Endometrial microvascular endothelial cells (primary cell): Measurements from ENCODE around the gene SBF2. TPM values are rescaled to one million over a fixed set of nuclear protein-coding genes. Genes with fewer than 3 reads are reported as not detected.
"Not testable (repeated sequence)": the region's sequence is repeated elsewhere in the genome, so short reads cannot be mapped to it uniquely, and the experiment has no call there.

Experiments used
- in situ Hi-C: cut with HindIII; loops from 2 replicates; pipeline ENCODE4 v1.10.0; 2017; ENCODE audit warnings: low sequenced_read_pairs, low pct_unique_long_range_greater_than_20kb; ENCODE audit errors: inconsistent ontology term
- total RNA-seq: library from RNA; depleted of rRNA; stranded (reverse); fragments of >200 nt; gene quantifications from one replicate; pipeline ENCODE4 v1.2.3, GENCODE V29; 2015; ENCODE audit errors: inconsistent ontology term

Gene SBF2
- total RNA-seq, 1 donor from 2014 or later, result 26.6 TPM

DNA sequence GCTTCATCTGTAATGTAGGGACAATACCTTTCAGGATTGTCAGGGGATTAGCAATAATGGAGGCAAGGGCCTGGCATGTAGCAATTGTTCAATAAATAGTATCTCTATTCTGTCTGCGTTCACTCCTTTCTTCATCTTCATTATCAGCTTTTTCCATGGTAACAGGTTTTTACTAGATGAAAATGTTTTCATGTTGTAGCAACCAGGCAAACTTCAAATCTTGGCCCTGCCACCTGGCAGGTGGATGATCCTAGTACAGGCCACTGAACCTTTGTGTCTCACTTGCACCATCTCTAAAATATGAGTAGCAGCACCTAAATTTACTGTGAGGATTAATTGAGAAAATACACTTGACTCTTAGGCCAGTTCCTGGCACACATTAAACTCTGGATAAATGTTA is 546.8 kb downstream of the SBF2 start:
- in situ Hi-C loops, result no loop called here

DNA sequence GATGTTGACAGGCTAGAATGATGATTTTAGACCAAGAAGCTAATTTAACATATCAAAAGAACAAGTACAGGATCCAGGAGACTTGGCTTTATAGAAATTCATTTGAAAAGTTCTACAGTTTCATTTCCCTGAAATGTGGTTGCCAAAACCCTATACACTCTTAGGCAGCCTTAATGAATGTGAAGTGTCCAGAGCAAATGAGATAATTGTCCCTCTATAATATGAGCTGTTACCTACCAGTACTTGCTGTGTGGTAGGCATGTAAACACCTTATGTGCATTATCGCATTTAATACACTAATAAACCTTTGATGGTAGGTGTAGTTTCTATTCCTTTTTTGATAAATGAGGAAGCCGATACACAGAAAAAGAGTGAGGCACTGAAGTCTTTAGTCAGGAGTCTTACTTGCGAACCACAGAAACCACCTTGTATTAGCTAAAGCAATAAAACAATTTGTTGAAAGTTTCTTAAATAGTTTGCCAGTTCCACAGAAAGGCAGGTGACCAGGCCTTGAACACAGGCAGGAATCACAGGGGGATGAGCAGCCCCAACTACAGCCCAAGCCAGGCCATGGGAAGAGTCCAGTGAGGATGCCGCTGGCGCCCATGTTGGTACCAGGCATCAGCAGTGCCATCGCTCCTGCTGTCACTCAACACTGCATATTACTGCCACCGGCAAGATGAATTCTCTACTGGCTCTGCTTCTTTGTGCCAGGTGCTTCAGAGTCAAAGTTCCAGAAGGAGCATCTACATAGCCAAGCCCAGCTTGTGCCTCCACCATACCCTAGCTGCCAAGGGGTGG is 548.4 kb downstream of the SBF2 start:
- in situ Hi-C loops, result no loop called here

DNA sequence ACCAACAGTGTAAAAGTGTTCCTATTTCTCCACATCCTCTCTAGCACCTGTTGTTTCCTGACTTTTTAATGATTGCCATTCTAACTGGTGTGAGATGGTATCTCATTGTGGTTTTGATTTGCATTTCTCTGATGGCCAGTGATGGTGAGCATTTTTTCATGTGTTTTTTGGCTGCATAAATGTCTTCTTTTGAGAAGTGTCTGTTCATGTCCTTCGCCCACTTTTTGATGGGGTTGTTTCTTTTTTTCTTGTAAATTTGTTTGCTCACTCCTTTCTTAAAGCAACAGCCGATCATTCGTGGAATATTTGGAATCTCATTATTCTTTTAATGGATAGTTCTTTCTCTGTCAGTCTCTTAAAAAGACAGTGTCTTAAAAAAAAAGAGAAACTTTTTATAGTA is 550.5 kb downstream of the SBF2 start:
- in situ Hi-C loops, result not testable (repeated sequence)

DNA sequence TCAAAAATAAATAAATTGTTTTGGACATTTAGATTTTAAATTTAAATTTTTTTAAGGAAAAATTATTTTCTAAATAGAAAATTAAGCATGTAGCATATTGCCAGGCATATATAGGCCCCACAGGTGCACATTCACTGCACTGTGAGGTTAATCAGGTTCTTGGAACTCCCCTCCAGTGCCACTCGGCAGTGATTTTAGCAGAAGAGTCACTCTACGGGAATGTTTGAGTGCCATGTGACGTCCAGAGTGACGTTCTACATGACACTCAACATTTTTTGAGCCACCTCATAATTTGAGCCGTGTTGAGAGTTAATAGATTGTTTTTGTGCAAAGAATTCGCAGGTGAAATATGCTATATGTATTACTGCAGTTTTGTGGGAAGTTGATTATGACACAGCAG is 552.8 kb downstream of the SBF2 start:
- in situ Hi-C loops, result no loop called here

DNA sequence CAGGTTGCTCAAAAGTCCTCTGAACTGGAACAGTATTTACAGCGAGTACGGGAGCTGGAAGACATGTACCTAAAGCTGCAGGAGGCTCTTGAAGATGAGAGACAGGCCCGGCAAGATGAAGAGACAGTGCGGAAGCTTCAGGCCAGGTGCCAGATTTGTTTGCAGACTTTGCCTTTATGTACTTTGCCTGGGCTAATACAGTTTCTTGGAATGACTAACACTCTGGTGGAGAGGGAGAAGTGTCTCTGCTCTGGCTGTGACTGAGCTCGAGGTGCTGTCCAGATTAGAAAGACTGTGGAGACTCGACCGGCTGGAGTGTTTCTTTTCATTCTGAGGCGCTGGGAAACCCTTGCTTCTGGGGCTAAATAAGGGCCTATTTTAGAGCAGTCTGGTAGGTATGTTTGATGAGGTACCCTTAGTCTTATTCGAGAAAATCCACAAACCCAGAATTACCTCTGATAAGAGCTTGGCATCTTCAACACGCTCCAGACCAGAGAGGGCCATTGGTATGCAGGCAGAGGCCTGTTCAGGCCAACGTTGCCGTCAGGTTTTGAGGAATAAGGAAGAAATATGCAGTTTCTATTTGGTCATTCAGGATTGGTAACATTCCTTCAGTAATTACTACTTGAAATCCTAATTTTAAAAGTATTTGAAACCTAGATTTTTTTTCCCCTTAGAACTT is 553.7 kb downstream of the SBF2 start:
- in situ Hi-C loops, result no loop called here

DNA sequence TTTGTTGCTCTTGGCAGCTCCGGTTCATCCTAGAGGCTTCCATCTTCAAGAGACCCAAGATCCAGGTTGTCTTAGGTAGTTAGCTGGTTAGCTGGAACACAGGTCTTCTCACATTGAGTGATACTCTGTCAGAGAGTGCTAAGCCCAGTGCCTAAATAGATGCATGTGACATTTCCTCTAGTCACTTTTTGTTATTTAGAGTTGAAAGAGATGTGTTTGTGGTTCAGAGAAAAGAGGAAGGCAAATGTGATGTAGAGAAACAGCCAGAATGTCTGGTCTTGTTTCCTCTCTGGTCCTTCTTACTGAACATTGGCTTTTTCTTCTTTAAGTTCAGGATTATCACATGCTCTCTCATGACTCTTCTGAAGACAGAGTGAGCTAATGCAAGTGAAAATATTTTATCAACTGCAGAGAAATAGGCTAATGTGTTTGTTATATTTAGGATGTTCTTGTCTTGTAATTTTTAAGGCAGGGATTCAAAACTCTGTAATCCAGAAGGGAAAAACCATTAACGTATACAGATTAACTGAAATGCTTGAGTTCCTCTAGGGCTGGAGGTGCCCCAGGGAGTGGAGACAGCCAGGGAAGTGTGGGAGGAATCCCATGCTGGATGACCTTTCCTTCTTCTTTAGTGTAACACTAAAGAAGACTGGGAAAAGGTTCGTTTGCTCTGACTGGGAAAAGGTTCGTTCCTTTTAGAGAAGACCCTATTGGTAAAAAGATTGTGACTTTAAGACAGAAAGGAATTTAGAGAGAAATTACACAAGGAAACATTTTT is 554.7 kb downstream of the SBF2 start:
- in situ Hi-C loops, result no loop called here

DNA sequence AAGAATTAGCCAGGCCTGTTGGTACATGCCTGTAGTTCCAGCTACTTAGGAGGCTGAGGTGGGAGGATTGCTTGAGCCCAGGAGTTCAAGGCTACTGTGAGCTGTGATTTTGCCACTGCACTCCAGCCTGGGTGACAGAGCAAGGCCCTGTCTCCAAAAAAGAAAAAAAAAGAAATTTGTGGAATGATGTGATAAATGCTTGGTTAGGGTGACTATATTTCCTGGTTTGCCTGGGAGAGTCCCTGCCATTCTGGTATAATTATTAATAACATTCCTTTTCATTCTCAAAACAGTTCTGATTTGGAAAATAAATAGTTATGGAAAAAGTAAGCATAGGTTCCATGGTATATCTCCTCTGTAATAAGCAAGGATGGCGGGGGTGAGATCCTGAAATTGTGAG is 555.3 kb downstream of the SBF2 start:
- in situ Hi-C loops, result no loop called here

DNA sequence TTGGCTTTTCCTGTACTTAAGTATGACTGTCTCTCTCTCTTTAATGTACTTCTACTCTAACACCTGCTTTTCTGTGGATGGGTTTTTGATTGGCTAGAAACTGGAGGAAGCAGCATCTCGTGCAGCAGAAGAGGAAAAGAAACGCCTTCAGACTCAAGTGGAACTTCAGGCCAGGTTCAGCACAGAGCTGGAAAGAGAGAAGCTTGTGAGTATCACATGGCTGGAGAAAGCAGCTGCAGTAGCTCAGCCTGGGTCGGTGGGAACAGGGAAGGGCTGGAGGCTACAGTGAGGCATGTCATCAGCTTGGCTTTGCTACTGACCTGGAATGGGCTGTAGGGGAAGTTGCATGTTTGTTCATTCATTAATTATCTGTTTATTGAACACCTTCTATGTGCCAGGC is 555.9 kb downstream of the SBF2 start:
- in situ Hi-C loops, result no loop called here

DNA sequence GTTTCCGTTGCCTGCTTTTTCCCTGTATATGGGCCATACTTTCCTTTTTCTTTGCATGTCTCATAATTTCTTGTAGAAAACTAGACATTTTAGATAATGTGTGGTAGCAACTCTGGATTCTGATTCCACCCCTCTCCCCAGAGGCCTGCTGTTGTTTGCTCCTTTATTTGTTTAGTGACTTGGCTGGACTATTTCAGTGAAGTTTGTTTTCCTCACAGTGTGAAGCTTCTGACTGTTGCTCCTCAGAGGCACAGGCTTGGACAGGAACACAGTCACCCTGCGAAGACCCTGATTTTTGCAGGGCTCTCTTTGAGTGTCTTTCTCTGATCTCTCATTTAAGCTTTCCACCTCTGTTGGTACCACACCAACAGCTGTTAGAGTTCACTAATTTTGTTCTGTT is 557.7 kb downstream of the SBF2 start:
- in situ Hi-C loops, result no loop called here

DNA sequence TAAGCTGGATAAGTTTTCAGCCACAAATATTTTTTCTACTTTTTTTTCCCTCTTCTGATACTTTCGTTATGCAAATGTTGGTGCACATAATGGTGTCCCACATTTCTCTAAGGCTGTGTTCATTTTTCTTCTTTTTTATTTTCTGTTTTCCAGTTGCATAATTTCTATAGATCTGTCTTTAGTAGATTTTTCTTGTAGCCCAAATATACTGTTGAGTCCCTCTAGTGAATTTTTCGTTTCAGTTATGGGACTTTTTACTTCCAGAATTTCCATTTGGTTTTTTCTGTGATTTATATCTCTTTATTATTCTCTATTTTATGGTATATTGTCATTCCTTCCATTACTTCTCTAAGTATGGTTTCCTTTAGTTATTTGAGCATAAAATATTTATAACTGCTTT is 558.1 kb downstream of the SBF2 start:
- in situ Hi-C loops, result no loop called here

DNA sequence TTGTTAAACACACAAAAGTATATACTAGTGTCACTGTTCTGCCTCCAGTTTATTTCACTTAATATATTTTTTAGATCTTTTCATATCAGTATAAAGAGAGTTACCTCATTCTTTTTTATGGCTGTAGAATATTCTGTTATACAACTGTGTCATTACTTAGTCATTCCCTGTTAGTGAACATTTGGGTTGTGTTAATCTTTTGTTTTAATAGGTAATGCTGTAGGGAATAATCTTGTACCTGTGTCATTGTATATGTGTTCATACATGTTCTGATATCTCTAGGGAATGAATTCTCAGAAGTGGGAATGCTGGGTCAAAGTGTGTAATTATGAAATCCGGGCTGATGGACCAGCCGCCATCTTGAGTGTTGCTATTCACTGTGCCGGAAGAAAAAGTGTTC is 558.8 kb downstream of the SBF2 start:
- in situ Hi-C loops, result no loop called here

DNA sequence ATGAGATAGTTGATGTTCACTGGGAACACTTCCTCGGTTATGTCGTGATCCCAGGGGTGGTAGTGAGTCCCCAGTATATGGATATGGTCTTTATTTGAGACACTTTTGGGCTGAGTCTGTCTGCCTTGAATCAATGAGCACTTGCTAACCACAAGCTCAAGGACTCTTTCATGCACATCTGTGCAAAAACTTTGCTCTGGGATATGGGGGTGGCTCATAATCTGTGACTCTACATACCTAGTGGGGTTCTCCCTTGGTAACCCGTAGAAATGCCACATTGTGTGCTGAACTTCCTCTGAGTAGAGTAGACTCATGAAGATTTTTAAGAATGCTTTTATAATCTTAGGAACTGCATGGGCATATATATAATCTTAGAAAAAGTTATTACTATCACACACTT is 560.8 kb downstream of the SBF2 start:
- in situ Hi-C loops, result no loop called here

DNA sequence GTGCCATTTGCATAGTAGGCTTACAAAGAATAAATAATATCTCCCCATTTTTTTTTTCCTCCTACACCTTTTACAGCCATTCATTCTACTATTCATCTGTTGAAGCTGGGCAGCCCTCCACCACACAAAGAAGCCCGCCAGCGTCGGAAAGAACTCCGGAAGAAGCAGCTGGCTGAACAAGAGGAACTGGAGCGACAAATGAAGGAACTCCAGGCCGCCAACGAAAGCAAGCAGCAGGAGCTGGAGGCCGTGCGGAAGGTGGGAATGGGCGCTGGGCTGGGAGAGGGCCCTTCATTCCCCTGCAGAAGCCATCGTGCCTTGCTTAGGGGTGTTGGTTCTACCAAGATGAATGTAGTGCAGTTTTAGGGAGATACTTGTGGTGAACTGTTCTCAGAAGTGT is 561.6 kb downstream of the SBF2 start:
- in situ Hi-C loops, result no loop called here

DNA sequence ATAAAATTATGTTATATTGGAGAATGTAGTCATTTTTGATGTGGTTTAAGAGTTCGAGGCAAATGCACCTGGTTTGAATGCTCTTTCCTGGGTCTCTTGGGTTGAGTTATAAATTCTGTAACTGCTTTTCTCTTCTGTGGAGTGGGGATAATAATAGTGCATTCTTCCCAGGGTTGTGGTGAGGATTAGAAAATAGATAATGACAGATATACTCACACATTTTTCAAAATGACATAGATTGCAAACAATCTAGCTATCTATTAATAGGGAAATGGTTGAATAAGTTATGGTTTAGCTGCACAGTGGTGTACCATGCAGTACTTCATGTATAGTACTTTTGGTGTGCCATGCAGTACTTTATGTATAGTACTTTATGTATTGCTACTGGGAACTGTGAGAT is 562.8 kb downstream of the SBF2 start:
- in situ Hi-C loops, result no loop called here

Other genes with a start within 250 kb of the SBF2 start
- 309 TPM for gene ADM, start 10.9 kb upstream of the SBF2 start, total RNA-seq
- 4.7 TPM for gene AMPD3, start 161.0 kb upstream of the SBF2 start, total RNA-seq
- gene RNF141, start 247.0 kb upstream of the SBF2 start, total RNA-seq, result 29.1 TPM